Measurements from ENCODE around the gene SYNDIG1.

Gene SYNDIG1

DNA sequence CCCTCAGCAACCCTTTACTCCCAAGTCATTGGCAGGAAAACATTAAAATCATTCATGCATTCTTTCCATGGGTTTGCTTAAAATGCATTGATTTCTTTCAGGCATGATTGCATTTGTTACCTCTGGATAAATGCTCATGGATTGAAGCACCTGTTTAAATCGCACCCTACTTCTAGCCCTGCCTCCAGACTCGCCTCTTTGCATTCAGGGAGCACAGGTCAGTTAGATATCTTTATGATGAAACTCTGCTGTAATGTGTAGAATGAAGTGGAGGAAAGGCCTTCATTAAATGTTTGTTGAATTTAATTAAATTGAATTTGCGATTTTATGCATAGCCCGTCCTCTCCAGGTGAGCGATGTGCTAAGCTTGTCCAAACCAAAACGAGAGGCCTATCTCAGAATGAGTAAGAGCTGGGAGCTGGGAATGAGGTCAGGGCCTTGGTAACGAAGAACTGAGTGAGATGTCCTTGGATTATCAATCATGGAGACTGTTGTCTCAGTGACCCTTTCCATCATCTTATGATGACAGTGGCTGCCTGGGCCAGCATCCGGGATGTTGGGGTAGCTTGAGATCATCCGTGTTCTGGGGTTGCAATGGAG is 210.1 kb downstream of the SYNDIG1 start:
- DNase-seq = no peak

DNA sequence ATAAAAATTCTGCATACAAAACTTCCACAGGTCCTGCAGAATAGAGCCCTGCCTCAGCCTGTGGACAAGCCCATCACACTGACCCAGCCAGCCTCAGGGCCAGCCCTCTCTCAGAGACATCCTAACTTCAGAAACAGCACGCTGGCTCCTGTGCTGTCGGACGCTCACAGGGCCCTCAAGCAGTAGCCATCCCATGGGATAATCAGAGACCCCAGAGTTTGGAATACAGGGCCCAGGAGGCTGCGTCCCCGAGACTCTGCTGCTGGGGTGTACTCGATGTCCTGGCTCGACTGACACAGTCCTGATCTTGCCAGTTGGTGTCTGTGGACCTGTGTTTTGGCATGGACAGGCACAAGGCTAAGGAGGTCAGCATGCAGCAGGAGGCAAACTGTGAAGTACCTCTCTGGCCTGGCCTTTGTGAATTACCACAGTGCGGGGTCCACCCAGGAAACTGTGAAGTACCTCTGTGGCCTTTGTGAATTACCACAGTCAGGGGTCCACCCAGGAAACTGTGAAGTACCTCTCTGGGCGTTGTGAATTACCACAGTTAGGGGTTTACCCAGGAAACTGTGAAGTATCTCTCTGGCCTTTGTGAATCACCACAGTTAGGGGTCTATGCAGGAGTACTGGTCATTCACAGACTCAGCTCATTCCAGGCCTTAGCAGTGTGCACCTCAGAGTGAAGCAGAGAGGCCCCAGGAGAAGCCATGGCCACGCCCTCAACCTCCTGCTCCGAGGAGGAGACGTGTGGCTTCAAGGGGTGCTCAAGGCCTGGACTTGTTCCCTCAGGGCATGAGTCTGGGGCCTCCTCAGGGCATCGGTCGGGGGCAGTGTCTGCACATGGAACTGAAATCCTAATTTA is 212.4 kb downstream of the SYNDIG1 start:
- DNase-seq = no peak

DNA sequence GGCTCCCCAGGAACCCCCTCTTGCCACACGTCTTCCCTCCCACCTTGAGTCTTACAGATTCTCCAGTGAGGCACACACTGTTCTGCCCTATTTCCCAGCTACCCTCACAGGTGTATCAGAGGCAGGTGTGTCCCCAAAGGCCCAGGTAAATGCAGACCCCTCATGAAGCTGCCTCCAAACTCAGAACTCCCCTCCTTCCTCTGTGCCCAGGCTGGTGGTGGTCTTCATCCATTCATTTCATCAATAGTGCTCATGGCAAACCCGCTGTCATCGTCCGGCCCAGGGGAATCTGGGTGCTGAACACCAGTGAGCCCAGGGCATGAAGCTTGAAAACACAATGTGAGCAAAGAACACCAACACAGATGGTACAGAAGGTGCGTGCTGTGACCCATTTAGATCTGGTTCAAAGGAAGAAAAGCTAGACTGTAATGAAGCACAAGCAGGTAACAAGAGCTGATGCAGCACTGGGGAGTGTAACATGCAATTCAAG is 213.1 kb downstream of the SYNDIG1 start:
- DNase-seq = no peak

DNA sequence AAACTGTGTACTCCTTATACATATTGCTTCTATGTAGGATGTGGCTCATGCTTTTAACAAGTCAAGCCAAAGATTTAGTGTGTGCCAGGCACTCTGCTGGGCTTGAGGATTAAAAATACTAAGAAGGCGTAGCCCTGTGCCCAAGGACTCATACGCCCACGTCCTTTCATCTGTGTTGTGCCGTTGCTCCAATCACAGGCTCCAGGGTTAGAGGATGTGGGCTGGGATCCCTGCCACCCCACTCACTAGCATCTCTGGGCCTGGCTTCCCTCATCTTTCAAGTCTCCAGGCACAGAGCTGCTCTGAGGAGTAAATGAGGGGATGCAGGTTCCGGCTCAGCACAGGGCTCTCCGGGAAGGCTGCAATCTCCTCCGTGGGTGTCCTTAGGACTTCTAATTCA is 214.2 kb downstream of the SYNDIG1 start:
- DNase-seq = no peak

DNA sequence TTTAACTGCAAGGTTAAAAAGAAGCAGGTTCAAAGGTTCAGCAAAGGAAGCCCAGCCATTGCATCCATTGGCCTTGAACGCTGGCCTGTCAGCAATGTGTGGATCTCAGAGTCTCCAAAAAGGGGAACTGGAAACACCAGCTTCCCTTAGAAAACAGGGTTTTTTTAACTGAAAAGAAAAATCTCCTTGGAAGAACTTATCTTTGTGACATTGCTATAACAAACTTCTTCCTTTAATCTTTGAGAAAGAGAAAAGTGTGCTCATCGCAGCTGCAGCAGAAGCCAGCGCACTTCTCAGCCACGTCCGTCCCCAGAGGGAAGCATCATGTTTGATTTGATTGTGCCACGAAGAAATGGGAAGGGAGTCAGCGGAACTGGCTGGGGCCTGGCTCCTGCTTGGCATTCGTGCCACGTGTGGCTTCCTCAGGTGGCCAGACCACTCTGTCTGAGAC is 215.0 kb downstream of the SYNDIG1 start:
- DNase-seq = no peak

DNA sequence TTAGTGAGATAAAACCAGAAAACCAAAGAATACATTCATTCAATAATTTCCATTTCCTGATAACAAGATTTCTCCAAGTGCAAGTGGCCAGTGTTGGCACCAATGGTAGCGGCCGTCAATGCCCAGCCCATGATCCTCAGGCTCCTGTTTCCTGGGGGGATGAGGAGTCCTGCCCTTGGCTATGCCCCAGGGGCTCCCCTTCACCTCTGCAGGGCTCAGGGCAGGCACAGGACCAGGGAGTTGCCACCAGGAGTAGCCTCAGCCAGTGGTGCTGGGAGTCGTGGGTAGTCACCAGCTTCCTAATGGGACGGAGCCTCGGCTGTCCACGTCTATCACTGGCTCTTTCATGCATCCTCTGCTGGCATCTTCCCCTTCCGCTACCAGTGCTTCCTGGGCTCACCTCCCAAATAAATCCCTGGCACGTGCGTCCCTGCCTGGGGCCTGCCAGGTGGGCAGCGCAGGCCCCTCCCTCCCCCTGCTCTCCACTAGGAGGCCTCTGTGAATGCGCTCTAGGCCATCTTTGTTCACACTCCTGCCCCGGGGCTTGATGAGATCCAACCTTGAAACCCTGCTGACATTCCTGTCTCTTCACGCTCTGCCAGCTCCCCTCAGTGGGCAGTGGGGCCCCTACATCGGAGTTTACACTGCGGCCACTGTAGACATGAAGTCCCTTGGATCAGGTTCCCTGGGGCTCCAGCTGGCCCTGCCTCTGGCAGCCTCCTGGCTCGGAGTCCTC is 215.7 kb downstream of the SYNDIG1 start:
- no peak for DNase-seq

DNA sequence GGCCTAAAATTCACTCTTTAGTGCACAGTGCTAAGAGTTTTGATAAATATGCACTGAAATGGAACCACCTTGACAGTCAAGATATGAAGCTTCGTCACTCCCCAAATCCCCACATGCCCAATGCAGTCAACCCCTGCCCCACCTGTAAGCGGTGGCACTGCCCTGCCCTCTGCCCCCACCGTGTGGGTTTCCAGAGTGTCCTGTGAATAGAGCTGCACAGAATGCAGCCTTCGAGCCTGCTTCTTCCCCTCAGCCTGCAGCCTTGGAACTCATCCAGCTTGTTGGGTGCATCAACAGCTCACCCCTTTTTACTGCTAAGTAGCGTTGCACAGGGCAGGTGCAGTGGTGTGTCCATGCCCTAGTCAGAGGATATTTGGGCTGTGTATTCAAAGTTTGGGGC is 216.3 kb downstream of the SYNDIG1 start:
- DNase-seq = no peak

DNA sequence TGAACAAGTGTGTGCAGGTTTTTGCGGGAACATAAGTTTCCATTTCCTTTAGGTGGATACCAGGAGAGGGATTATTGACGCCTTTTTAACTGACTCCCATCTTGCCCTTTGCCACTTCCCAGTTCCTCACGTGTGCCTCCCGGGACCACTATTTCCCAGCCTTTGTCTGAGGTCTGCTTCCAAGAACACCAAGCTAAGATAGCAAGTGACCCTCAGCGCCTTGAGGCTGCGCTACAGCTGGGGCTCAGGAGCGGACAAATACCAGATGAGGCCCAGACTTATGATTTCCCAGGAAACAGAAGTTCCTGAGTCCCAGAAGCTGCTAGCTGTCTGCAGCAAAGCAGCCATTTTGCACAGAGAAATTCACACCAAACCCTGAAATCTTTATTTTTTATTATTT is 216.7 kb downstream of the SYNDIG1 start:
- DNase-seq = no peak

DNA sequence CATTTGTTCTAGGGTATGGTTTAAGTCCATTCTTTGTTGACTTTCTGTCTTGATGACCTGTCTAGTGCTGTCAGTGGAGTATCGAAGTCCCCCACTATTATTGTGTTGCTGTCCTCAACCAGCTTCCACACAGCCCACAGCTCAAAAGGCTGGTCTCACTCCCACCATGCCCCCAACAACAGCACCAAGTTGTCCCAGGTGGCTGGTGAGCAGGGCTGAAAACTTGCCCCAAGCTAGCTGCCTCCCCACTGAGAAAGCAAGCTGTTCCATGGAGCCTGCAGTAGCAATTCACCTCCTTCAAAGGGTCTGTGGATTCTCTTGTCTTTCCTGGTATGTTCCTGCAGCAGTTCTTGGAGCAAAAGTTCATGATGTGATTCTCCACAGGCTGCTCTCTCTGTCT is 221.0 kb downstream of the SYNDIG1 start:
- no peak for DNase-seq

DNA sequence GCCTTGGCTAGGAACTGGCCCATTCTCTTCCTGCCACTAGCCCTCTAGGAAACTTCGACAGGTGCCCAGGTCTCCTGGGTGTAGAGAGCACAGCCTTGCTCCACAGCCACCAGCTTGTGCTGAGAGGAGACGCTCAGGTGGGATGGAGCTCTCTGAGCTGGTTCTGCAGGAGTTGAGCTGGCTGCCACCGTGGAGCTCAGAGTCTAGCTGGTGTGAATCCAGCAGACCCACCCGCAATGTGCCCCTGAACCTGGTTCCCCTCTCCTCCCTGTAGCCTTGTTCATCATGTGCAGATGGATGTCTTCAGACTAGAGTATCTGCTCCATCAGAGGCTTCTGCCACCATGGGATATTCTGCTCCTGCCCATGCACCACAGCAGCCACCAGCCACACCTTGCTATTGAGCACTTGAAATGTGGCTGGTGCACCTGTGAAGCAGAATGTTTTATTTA is 222.5 kb downstream of the SYNDIG1 start:
- no peak for DNase-seq

DNA sequence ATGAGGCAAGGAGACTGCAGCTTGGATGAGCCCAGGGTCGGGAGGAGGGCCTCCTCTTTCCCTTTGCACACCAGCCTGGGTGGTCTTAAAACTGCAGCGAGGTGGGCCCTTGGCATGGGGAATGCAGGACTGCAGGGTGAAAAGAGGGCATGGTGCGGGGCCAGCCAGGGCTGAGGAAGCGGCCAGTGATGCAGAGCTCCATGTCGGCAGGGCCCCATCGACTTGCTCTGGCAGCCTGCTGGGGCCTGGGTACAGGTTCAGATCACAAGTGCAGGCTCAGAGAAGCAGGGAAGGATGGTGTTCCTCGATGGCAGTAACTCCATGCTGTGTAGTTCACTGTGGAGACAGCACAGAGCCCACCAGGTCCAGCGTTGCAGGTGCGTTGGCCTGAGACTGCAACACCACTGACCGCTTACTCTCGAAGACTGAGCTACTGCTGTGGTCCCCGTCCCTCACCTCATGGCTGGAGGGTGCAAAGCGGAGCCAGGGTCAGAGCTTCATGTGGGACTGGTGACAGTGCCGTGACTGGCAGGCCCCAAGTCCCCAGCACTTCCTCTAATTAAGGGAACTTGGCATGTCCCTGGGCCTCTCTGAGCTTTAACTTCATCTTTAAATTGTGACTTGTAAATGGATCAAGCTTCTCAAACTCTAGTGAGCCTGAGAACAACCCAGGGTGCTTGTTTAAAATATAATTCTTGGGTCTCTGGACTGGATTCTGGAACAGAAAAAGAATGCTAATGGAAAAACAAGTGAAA is 223.2 kb downstream of the SYNDIG1 start:
- no peak for DNase-seq

DNA sequence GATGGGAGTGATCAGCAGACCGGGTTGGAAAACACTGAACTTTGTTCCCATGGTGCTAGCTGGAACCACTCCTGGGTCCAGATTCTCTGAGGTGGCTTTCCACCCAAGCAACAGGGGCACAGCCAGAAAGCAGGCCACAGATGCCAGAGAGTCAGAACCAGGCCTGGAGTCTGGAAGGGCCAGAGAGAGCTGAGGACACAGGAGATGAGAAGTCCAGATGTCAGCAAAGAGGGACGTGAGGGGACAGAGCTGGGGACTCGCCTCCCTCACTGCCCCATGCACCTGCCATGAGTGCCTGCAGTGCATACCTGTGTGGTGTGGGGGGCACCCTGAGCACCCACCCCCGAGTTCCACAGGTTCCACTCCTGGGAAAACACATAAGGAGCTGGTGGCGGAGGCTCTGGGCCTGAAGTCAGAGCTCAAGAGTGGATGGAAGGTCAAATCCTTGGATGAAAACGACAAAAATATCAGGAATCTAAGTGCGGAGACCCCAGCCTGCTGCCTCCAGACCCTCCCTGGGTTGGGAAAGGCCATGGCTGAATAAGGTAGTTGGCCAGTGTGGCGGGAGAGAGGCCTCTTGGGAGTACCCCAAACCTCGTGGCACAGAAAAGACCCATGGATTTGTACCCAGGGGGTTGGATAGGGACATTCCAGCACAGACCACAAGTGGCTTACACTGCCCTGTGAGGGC is 224.2 kb downstream of the SYNDIG1 start:
- DNase-seq = no peak

DNA sequence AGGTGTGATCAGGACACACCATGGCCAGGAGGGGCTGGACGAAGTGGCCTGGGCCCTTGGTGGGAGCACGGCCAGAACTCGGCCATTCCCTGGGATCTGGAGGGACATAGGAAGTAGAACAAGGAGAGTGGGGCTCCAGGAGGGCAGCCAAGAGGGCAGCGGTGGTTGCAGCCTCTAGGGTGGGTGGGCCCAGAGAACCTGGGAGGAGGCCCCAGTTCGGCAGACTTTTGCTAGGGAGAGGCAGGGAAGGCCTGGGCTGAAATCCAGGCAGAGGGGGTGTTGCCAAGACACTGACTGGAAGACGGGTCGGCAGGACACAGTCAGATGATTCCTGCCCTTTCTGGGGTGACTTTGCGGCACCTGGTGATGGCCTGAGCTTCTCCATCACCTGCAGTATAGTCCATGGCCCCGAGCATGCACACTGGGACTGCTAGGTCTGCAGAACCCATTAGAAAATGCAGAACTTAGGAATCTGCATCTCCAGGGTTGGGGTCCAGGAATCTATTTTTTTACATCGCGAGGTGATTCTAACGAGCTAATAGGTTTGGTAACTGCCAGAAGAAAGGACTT is 224.8 kb downstream of the SYNDIG1 start:
- DNase-seq = no peak

DNA sequence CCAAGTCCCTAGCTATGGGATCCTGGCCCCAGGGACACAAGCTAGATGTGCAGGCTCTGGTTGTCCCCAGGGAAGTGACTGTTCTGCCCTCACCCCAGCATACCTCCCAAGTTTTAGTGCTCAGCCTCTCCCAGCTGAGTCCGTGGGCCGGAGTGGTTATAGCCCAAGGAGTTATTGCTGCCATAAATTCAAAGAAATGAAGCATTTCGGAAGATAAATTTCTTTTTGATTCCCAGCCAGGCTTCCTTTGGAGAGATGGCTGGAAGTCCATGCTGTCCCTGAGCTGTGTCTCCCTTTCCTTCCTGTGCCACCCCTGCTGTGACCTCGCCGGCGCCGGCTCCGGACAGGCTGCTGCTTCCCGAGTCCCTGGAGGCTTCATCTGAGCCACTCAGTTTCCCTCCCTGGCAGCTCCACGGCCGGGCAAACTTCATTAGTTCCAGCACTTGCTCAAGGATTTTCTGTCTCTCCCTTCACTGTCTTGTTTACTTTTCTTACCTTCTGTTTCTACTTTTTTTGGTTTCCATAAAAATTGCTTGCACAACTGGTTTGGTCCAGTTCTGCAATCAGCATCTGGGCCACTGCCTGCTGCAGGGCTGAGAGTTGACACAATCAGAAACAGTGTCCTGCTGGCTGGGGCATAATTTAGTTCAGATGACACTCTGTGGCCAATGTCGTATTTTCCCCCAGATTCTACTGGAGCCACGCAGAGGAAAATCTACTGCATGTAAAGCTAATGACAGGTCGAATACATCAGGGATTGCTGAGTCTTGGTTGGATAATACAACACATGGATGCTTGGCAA is 225.5 kb downstream of the SYNDIG1 start:
- no peak for DNase-seq

DNA sequence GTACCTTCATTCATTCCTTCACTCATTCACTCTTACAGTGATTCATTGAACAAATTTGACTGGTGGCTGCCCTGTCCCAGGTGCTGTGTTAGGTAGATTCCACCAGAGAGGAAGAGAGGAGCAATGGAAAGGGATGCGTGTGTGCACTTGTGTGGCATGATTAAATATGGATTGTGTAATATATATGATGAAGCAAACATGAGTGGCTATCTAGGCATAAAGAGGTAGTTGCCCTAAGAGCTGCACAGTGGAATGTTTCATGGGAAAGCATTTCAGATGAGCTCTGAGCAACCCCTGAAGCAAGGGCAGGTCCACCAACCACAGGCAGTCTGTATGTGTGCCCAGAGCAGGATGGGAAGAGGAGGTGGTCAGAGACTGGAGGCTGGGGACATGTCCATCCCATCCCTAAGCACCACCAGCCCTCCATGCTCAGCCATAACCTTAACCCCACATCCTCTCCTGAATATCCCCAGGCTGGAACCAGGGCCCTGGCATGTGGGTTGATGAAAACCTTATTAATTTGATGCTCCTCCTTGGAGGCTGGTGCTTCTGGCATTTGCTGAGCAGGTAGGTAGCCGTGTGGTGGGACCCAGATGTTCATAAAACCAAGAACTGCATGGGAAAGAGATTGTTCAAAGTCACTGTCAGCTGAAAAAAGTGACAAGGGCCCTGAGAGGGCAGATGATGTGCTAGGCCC is 226.2 kb downstream of the SYNDIG1 start:
- no peak for DNase-seq

DNA sequence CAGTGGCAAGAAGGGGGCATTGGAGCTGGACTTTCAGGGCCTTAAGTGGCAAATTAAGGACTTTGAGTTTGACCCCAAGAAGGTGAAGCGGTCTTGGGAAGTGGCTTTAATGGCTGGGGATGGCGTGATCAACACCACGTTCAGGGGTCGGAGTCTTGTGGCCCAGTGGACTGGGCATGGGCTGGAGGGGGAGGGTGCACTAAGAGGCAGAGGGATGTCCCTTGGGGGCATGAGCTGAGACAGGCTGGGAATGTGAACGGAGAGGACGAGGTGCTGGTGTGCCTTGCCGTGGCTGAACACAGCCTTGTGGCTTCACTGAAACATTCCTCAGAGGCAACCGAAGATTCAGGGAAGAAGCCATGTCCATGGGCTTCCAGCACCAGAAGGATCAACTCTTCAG is 227.0 kb downstream of the SYNDIG1 start:
- DNase-seq = no peak

DNA sequence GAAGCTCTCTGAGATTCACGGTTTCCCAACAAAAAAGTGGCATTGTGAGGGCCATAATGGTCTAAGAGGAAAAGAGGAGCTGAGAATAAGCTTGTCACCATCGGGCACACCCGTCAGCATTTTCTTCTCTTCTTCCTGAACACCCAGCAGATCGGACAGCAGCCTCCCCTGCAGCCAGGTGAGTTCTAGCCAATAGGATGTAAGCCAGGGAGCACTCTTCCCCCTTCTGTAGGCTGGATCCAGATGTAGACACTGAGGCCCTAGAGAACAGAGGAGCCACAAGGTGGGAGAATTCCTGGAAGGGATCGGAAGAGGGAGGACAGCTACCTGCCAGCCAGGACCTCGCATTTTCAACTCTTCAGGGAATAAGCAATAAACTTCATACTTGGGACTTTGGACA is 228.0 kb downstream of the SYNDIG1 start:
- DNase-seq = no peak

DNA sequence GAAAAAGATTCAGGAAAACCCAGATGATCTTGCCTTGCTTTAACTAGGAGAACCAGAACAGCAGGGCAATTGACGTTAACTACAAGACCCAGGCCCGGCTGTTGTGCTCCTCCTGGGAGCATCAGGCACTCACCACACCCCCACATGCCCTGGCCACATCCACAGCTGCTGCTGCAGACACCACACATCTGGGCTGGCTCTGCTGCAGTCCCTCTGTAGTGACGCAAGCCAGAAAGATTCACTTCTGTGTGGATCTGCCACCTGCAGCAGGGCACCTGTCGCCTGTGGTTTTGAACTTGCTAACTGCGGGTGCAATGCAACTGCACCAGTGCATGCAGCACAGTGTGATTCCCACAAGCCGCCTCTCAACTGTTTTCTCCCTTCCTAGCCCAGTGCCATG is 228.8 kb downstream of the SYNDIG1 start:
- DNase-seq = no peak

DNA sequence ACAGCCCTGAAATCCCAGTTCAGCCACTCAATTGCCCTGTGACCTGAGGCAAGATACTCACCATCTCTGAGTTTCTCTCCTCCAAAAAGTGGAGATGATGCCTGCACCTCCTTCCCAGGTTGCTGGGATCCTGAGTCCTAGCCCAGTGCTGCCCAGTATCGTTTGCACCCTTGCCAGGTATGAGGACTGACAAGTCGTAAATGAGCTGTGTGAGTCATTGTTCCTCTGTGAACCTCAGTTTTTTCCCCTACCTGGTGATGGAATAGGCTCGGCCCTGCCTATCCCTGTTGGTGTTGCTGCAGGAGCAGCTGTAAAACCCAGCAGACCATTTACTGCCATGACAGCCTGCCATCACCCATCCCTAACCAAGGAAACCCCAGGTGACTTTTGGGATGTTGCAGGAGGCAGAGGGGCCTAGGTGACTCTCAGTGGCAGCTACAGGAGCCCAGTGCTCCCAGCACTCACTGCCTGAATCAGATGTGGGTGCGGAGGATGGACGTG is 229.3 kb downstream of the SYNDIG1 start:
- DNase-seq = no peak

Data from CD4-positive, alpha-beta T cell treated with Interleukin-21 for 1 hour (primary cell).